ENCODE data around the gene ETS1.

The ETS1 gene

GRCh38 chr11:128521682-128522054 is 65.7 kb downstream of the ETS1 start:
- Histone ChIP-seq H2AFZ (ENCODE audit: low read length) (no peak overlapping the region), H3F3A (ENCODE audit: insufficient read depth, low read length) (no peaks in the 10 kb centered on the region), H3K79me2 (ENCODE audit: insufficient read depth, low read length) (peaks cover 54% of the 10 kb centered on the region), H3K9me3 (ENCODE audit: low read length) (no peaks in the 10 kb centered on the region), H3K4me2 (ENCODE audit: low read length) (peak overlapping the region; percentile 79), H3K27ac (ENCODE audit: low read depth, low read length, poor library complexity, severe bottlenecking) (peak overlapping the region; percentile 85), H3K4me3 (ENCODE audit: low read depth, low read length, poor library complexity, severe bottlenecking) (peak overlapping the region; percentile 91), H3K36me3 (ENCODE audit: insufficient read depth, low read length) (peaks cover 48% of the 10 kb centered on the region), H3K9me2 (ENCODE audit: low read depth, low read length) (no peaks in the 10 kb centered on the region), H3K9ac (ENCODE audit: low read length) (peak overlapping the region; percentile 96), H4K20me1 (ENCODE audit: insufficient read depth, low read length) (no peaks in the 10 kb centered on the region), H3K27me3 (ENCODE audit: insufficient read depth, low read length) (no peaks in the 10 kb centered on the region), H3K4me1 (ENCODE audit: insufficient read depth, low read length, severe bottlenecking) (peaks cover 48% of the 10 kb centered on the region)
- TF ChIP-seq EZH2 (IDR thresholded peaks at IDR 0.05; ENCODE audit: borderline replicate concordance, low read length) (no peak), CTCF (IDR thresholded peaks at IDR 0.05; ENCODE audit: low read length) (no peak)

- Histone ChIP-seq H2AFZ (ENCODE audit: low read length) (no peak overlapping the region), H3K27ac (ENCODE audit: low read depth, low read length, poor library complexity, severe bottlenecking) (peak overlapping the region; percentile 85), H3F3A (ENCODE audit: insufficient read depth, low read length) (no peaks in the 10 kb centered on the region), H3K4me3 (ENCODE audit: low read depth, low read length, poor library complexity, severe bottlenecking) (peak overlapping the region; percentile 91), H3K9me3 (ENCODE audit: low read length) (no peaks in the 10 kb centered on the region), H3K9me2 (ENCODE audit: low read depth, low read length) (no peaks in the 10 kb centered on the region), H3K36me3 (ENCODE audit: insufficient read depth, low read length) (peaks cover 54% of the 10 kb centered on the region), H3K27me3 (ENCODE audit: insufficient read depth, low read length) (no peaks in the 10 kb centered on the region), H3K79me2 (ENCODE audit: insufficient read depth, low read length) (peaks cover 60% of the 10 kb centered on the region), H4K20me1 (ENCODE audit: insufficient read depth, low read length) (no peaks in the 10 kb centered on the region), H3K4me2 (ENCODE audit: low read length) (peak overlapping the region; percentile 79), H3K4me1 (ENCODE audit: insufficient read depth, low read length, severe bottlenecking) (peaks cover 50% of the 10 kb centered on the region), H3K9ac (ENCODE audit: low read length) (peak overlapping the region; percentile 96)
- TF ChIP-seq EZH2 (IDR thresholded peaks at IDR 0.05; ENCODE audit: borderline replicate concordance, low read length) (no peak), CTCF (IDR thresholded peaks at IDR 0.05; ENCODE audit: low read length) (no peak)
Observed at GRCh38 chr11:128520888-128521681, 66.3 kb downstream of the ETS1 start.

GRCh38 chr11:128520206-128520887 is 67.0 kb downstream of the ETS1 start:
- H3K4me2 ChIP-seq (ENCODE audit: low read length), result peak overlapping the region; percentile 79
- H3K27me3 ChIP-seq (ENCODE audit: insufficient read depth, low read length), result no peaks in the 10 kb centered on the region
- peaks cover 61% of the 10 kb centered on the region for H3K36me3 ChIP-seq (ENCODE audit: insufficient read depth, low read length)
- no peaks in the 10 kb centered on the region for H3K9me3 ChIP-seq (ENCODE audit: low read length)
- peaks cover 67% of the 10 kb centered on the region for H3K79me2 ChIP-seq (ENCODE audit: insufficient read depth, low read length)
- H4K20me1 ChIP-seq (ENCODE audit: insufficient read depth, low read length), result no peaks in the 10 kb centered on the region
- H3K4me1 ChIP-seq (ENCODE audit: insufficient read depth, low read length, severe bottlenecking), result peaks cover 53% of the 10 kb centered on the region
- peak overlapping the region; percentile 85 for H3K27ac ChIP-seq (ENCODE audit: low read depth, low read length, poor library complexity, severe bottlenecking)
- no peaks in the 10 kb centered on the region for H3K9me2 ChIP-seq (ENCODE audit: low read depth, low read length)
- peak overlapping the region; percentile 96 for H3K9ac ChIP-seq (ENCODE audit: low read length)
- H3K4me3 ChIP-seq (ENCODE audit: low read depth, low read length, poor library complexity, severe bottlenecking), result peak overlapping the region; percentile 91
- no peaks in the 10 kb centered on the region for H3F3A ChIP-seq (ENCODE audit: insufficient read depth, low read length)
- no peak overlapping the region for H2AFZ ChIP-seq (ENCODE audit: low read length)
- TF ChIP-seq CTCF (IDR thresholded peaks at IDR 0.05; ENCODE audit: low read length), result no peak
- TF ChIP-seq EZH2 (IDR thresholded peaks at IDR 0.05; ENCODE audit: borderline replicate concordance, low read length), result no peak

All from OCI-LY1 (cell line).